GM12878 (cell line): ENCODE results near the gene ELMO3. TPM values are rescaled to one million over a fixed set of nuclear protein-coding genes. Genes with fewer than 3 reads are reported as not detected.
A peak's percentile ranks its signal among the peaks of the same experiment; 100 is the strongest.

Source experiments
- ATF7 ChIP-seq: fragments of 450-650 bp; IDR thresholded peaks from 2 replicates; pipeline ENCODE4 v1.6.1; 2016; ENCODE audit warnings: low read depth, mild to moderate bottlenecking
- BCL11A ChIP-seq: IDR thresholded peaks from 2 replicates; pipeline ENCODE4 v1.6.1; 2011; ENCODE audit warnings: low read depth, low read length
- BCL3 ChIP-seq: IDR thresholded peaks from 2 replicates; pipeline ENCODE4 v1.6.1; 2011; ENCODE audit warnings: borderline replicate concordance, low read depth, mild to moderate bottlenecking, moderate library complexity, low read length; ENCODE audit not compliant: insufficient read depth, poor library complexity, severe bottlenecking
- BMI1 ChIP-seq: fragments of 450-650 bp; IDR thresholded peaks from 2 replicates; pipeline ENCODE4 v1.6.1; 2016; ENCODE audit warnings: mild to moderate bottlenecking, moderate library complexity, borderline replicate concordance
- CBFB ChIP-seq: IDR thresholded peaks from 2 replicates; pipeline ENCODE4 v1.6.1; 2016; ENCODE audit warnings: antibody characterized with exemption, low read depth
- CHD1 ChIP-seq: IDR thresholded peaks from 2 replicates; pipeline ENCODE4 v1.6.1; 2012; ENCODE audit warnings: low read depth, low read length, improper control_type of control experiment
- HDAC2 ChIP-seq: fragments of 200-600 bp; sonication (generic); IDR thresholded peaks from 2 replicates; pipeline ENCODE4 v1.6.1; 2017
- HDGF ChIP-seq: fragments of 450-650 bp; IDR thresholded peaks from 2 replicates; pipeline ENCODE4 v1.6.1; 2016; ENCODE audit warnings: antibody characterized with exemption
- MAX ChIP-seq: IDR thresholded peaks from 2 replicates; pipeline ENCODE4 v1.6.1; 2012; ENCODE audit warnings: low read depth, low read length, improper control_type of control experiment
- MYC ChIP-seq: IDR thresholded peaks from 2 replicates; pipeline ENCODE4 v1.6.1; 2011; ENCODE audit warnings: mild to moderate bottlenecking, low read length, moderate library complexity, inconsistent platforms; ENCODE audit not compliant: insufficient read depth, insufficient replicate concordance, insufficient read length, severe bottlenecking
- NFXL1 ChIP-seq: fragments of 450-650 bp; IDR thresholded peaks from 2 replicates; pipeline ENCODE4 v1.6.1; 2017; ENCODE audit warnings: antibody characterized with exemption, mild to moderate bottlenecking, borderline replicate concordance
- NR2C1 ChIP-seq: fragments of 450-650 bp; IDR thresholded peaks from 2 replicates; pipeline ENCODE4 v1.6.1; 2017; ENCODE audit warnings: antibody characterized with exemption, mild to moderate bottlenecking, moderate library complexity
- PAX5 ChIP-seq: IDR thresholded peaks from 2 replicates; pipeline ENCODE4 v1.6.1; 2011; ENCODE audit warnings: low read depth, low read length, borderline replicate concordance
- POU2F2 ChIP-seq: IDR thresholded peaks from 3 replicates; pipeline ENCODE4 v1.6.1; 2011; ENCODE audit warnings: low read depth, mild to moderate bottlenecking, low read length, borderline replicate concordance
- RB1 ChIP-seq: fragments of 450-650 bp; formaldehyde crosslinking; IDR thresholded peaks from 2 replicates; pipeline ENCODE4 v1.6.1; 2017; ENCODE audit warnings: mild to moderate bottlenecking, borderline replicate concordance
- SMC3 ChIP-seq: IDR thresholded peaks from 2 replicates; pipeline ENCODE4 v1.6.1; 2011; ENCODE audit warnings: low read length, improper control_type of control experiment, borderline replicate concordance
- SPI1 ChIP-seq: IDR thresholded peaks from 2 replicates; pipeline ENCODE4 v1.6.1; 2011; ENCODE audit warnings: low read depth, mild to moderate bottlenecking, low read length, moderate library complexity, borderline replicate concordance; ENCODE audit not compliant: insufficient read depth
- SRF ChIP-seq, 2 experiments: IDR thresholded peaks; 2 replicates each; pipeline ENCODE4 v1.6.1; 2011; ENCODE audit warnings: low read depth in 2 of 2, low read length in 2 of 2, mild to moderate bottlenecking in 1 of 2, moderate library complexity in 1 of 2
- STAT3 ChIP-seq: IDR thresholded peaks from 2 replicates; pipeline ENCODE4 v1.6.1; 2011; ENCODE audit warnings: low read depth, low read length, improper control_type of control experiment
- TBL1XR1 ChIP-seq: IDR thresholded peaks from 2 replicates; pipeline ENCODE4 v1.6.1; 2012; ENCODE audit warnings: low read depth, low read length, improper control_type of control experiment
- ZBTB33 ChIP-seq: fragments of 450-650 bp; IDR thresholded peaks from 2 replicates; pipeline ENCODE4 v1.6.1; 2017; ENCODE audit warnings: mild to moderate bottlenecking
- ZNF24 ChIP-seq: fragments of 450-650 bp; IDR thresholded peaks from 2 replicates; pipeline ENCODE4 v1.6.1; 2017; ENCODE audit warnings: antibody characterized with exemption, mild to moderate bottlenecking
- ZNF274 ChIP-seq: IDR thresholded peaks from one replicate; pipeline ENCODE4 v1.8.0; 2011; ENCODE audit not compliant: insufficient read length, insufficient read depth
- ZNF687 ChIP-seq: fragments of 450-650 bp; IDR thresholded peaks from 2 replicates; pipeline ENCODE4 v1.6.1; 2017; ENCODE audit warnings: mild to moderate bottlenecking, moderate library complexity
- polyA plus RNA-seq, 11 experiments: library from polyadenylated mRNA; depleted of rRNA in 4 of 11; unstranded in 6 of 11; stranded (reverse) in 5 of 11; fragments of >200 nt; fragmentation: Nextera tagmentation in 4 of 11; fragmentation: Illumina TruSeq in 1 of 11; extraction: Ambion mirVana in 4 of 11; extraction: Trizol in 1 of 11; gene quantifications; 1 replicate in 1 of 11; 2 replicates in 10 of 11; pipeline versions ENCODE4 v1.2.1 to v1.2.3, GENCODE V29; 2011 to 2016; ENCODE audit warnings: inconsistent platforms in 2 of 11, missing spikeins in 2 of 11, low read depth in 1 of 11
- total RNA-seq, 4 experiments: library from RNA; depleted of rRNA in 3 of 4; stranded (reverse); fragments of >200 nt in 3 of 4; fragmentation: Illumina TruSeq in 1 of 4; extraction: Trizol in 1 of 4; gene quantifications; 2 replicates each; pipeline versions ENCODE4 v1.2.1 to v1.2.3, GENCODE V29; 2013 to 2021

ELMO3 gene
- total and polyA plus RNA-seq, 10 of the 15 experiments (the other 5 are each of a cell fraction or from before 2014, with no cell fraction given): 0.05 to 4.7 (median 0.96) TPM; not detected in 1

GRCh38 chr16:67226804-67227566, 28.1 kb downstream of the ELMO3 start, which contains the start of gene TMEM208 (continued):
- no peak for TF ChIP-seq ZBTB33
- TF ChIP-seq ZNF274: no peak
- peak; percentile 82 for TF ChIP-seq ATF7
- TF ChIP-seq PAX5: peak; percentile 55; the same call in 1 of the 2 replicates
- TF ChIP-seq HDGF: peak; percentile 86; the same call in 1 of the 2 replicates
- TF ChIP-seq HDAC2: peak; percentile 85; the same call in 1 of the 2 replicates
- TF ChIP-seq NFXL1: no peak; the same call in 1 of the 2 replicates
- TF ChIP-seq SPI1: peak; percentile 65
- no peak for TF ChIP-seq ZNF687
- TF ChIP-seq BCL3: no peak
- no peak for TF ChIP-seq SMC3
- peak; percentile 96 for TF ChIP-seq CBFB
- TF ChIP-seq ZNF24: no peak
- TF ChIP-seq BMI1: no peak
- no peak for TF ChIP-seq STAT3
- peak; percentile 53 for TF ChIP-seq TBL1XR1
- TF ChIP-seq MYC: peak; percentile 11
- peak; percentile 79 for TF ChIP-seq NR2C1
- no peak for TF ChIP-seq CHD1
- peak; percentile 76 to 97 for TF ChIP-seq SRF (IDR thresholded peaks at IDR 0.05; ENCODE audit: low read depth in 2 of 2, low read length in 2 of 2)
- TF ChIP-seq MAX: peak; percentile 66
- peak; percentile 66; the same call in 1 of the 2 replicates for TF ChIP-seq RB1
- peak; percentile 85; the same call in 2 of the 3 replicates for TF ChIP-seq POU2F2
- no peak for TF ChIP-seq BCL11A
